Measurements from ENCODE around the gene USP47. TPM values are rescaled to one million over a fixed set of nuclear protein-coding genes. Genes with fewer than 3 reads are reported as not detected.

USP47 gene
- total and polyA plus RNA-seq, 9 of the 15 experiments (the other 6 are each of a cell fraction or from before 2014, with no cell fraction given) = 13.1 to 63.6 (median 34.7) TPM

- no TSS peak for BruUV-seq (replicated peaks)
- no peaks in the 10 kb centered on the region for H4K20me1 ChIP-seq (replicated peaks; ENCODE audit: control insufficient read depth, insufficient read depth, low read length)
- WGBS (ENCODE audit: insufficient coverage, low coverage, missing lambda C conversion rate) = 87% methylated on average over 3 of the region's 3 CpGs
- DNase-seq (ENCODE audit: extremely low read depth in 1 of 4, low spot score in 3 of 4) = no peak
- no peaks in the 10 kb centered on the region for H3K79me2 ChIP-seq (ENCODE audit: control insufficient read depth, insufficient read depth, low read length)
- no peaks in the 10 kb centered on the region for H3K27me3 ChIP-seq (ENCODE audit: control insufficient read depth in 2 of 2, insufficient read depth in 2 of 2, low read length in 2 of 2)
- ChIA-PET POLR2A (no interaction called here), CTCF (ENCODE audit: low intra/inter-chr PET ratio) (no interaction called here)
- H3K4me2 ChIP-seq (ENCODE audit: insufficient read depth, low read length) = no peak overlapping the region
- no peaks in the 10 kb centered on the region for H3K9me1 ChIP-seq (ENCODE audit: control insufficient read depth, insufficient read depth, low read length)
- intact Hi-C loops (cut with micrococcal nuclease) = no loop called here
- H3K9ac ChIP-seq (ENCODE audit: insufficient read depth in 1 of 2, low read depth in 2 of 2, low read length in 2 of 2) = no peak overlapping the region
- H3K4me3 ChIP-seq = no peak overlapping the region
- ATAC-seq = no peak
- H3K36me3 ChIP-seq (ENCODE audit: control insufficient read depth, insufficient read depth, low read length) = peaks cover 60% of the 10 kb centered on the region; the same call in 2 of the 3 replicates
- H3K4me1 ChIP-seq (replicated peaks in 1 of 2; ENCODE audit: control insufficient read depth in 2 of 2, insufficient read depth in 2 of 2, low read length in 2 of 2) = no peaks in the 10 kb centered on the region
- no peak for FAIRE-seq
- in situ Hi-C loops (cut with MboI) = no loop called here
- H3K9me3 ChIP-seq (replicated peaks; ENCODE audit: control insufficient read depth, insufficient read depth, low read depth, low read length) = no peaks in the 10 kb centered on the region
- peak; percentile 50; the same call in 1 of the 2 replicates for TF ChIP-seq CEBPB (tag; IDR thresholded peaks at IDR 0.05)
- no peak for TF ChIP-seq CEBPG (CRISPR knock-in tag; IDR thresholded peaks at IDR 0.05)
- TF ChIP-seq CEBPG (tag; conservative IDR thresholded peaks at IDR 0.05 in 1 of 2, IDR thresholded peaks at IDR 0.05 in 1 of 2) = peak in 1 of 2 experiments; percentile 50; a peak in 2 of 4 replicates
- no peak for TF ChIP-seq IRF1 (CRISPR knock-in tag; IDR thresholded peaks at IDR 0.05; ENCODE audit: borderline replicate concordance)
- no peak overlapping the region for H2AFZ ChIP-seq (ENCODE audit: low read depth, low read length)
- H3K27ac ChIP-seq (ENCODE audit: extremely low read depth, low read depth, low read length) = no peak overlapping the region
Observed at GRCh38 chr11:11901929-11902328, 60.2 kb downstream of the USP47 start.

- Histone ChIP-seq H3K4me3 (no peak overlapping the region), H3K36me3 (ENCODE audit: control insufficient read depth, insufficient read depth, low read length) (peaks cover 55% of the 10 kb centered on the region; the same call in 2 of the 3 replicates), H3K4me1 (replicated peaks in 1 of 2; ENCODE audit: control insufficient read depth in 2 of 2, insufficient read depth in 2 of 2, low read length in 2 of 2) (no peaks in the 10 kb centered on the region), H3K9me1 (ENCODE audit: control insufficient read depth, insufficient read depth, low read length) (no peaks in the 10 kb centered on the region), H3K27me3 (ENCODE audit: control insufficient read depth in 2 of 2, insufficient read depth in 2 of 2, low read length in 2 of 2) (no peaks in the 10 kb centered on the region), H3K27ac (ENCODE audit: extremely low read depth, low read depth, low read length) (no peak overlapping the region), H3K9me3 (replicated peaks; ENCODE audit: control insufficient read depth, insufficient read depth, low read depth, low read length) (no peaks in the 10 kb centered on the region), H3K79me2 (ENCODE audit: control insufficient read depth, insufficient read depth, low read length) (no peaks in the 10 kb centered on the region), H3K4me2 (ENCODE audit: insufficient read depth, low read length) (no peak overlapping the region), H3K9ac (ENCODE audit: insufficient read depth in 1 of 2, low read depth in 2 of 2, low read length in 2 of 2) (no peak overlapping the region), H2AFZ (ENCODE audit: low read depth, low read length) (no peak overlapping the region), H4K20me1 (replicated peaks; ENCODE audit: control insufficient read depth, insufficient read depth, low read length) (no peaks in the 10 kb centered on the region)
- CTCF ChIA-PET (ENCODE audit: low intra/inter-chr PET ratio) = no interaction called here
- DNase-seq (ENCODE audit: extremely low read depth in 1 of 4, low spot score in 3 of 4) (no peak), FAIRE-seq (no peak), ATAC-seq (no peak)
- intact Hi-C loops (cut with micrococcal nuclease) (no loop called here), in situ Hi-C loops (cut with MboI) (no loop called here)
- POLR2A ChIA-PET = no interaction called here
- no TSS peak for BruUV-seq (replicated peaks)
- TF ChIP-seq MYNN (IDR thresholded peaks at IDR 0.05) (no peak), MYNN (CRISPR knock-in tag; IDR thresholded peaks at IDR 0.05) (no peak), PBX2 (CRISPR knock-in tag; IDR thresholded peaks at IDR 0.05; ENCODE audit: low read depth) (no peak), PBX2 (tag; conservative IDR thresholded peaks at IDR 0.05; ENCODE audit: low read depth) (no peak)
Observed at GRCh38 chr11:11909727-11910126, 68.0 kb downstream of the USP47 start.
